ENCODE measurements around the gene UBXN7. TPM values are rescaled to one million over a fixed set of nuclear protein-coding genes. Genes with fewer than 3 reads are reported as not detected.
A peak's percentile ranks its signal among the peaks of the same experiment; 100 is the strongest.

The UBXN7 gene, protein sequence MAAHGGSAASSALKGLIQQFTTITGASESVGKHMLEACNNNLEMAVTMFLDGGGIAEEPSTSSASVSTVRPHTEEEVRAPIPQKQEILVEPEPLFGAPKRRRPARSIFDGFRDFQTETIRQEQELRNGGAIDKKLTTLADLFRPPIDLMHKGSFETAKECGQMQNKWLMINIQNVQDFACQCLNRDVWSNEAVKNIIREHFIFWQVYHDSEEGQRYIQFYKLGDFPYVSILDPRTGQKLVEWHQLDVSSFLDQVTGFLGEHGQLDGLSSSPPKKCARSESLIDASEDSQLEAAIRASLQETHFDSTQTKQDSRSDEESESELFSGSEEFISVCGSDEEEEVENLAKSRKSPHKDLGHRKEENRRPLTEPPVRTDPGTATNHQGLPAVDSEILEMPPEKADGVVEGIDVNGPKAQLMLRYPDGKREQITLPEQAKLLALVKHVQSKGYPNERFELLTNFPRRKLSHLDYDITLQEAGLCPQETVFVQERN
- 30.5 and 50.2 TPM in 2 replicates for total RNA-seq (2011; cell fraction: chromatin; rRNA removed; ENCODE audit: low replicate concordance)
- 23.3 and 25.7 TPM in 2 replicates for total RNA-seq (2011; cell fraction: nucleolus; rRNA removed)
- 37.7 and 51.8 TPM in 2 replicates for total RNA-seq (2011; cell fraction: nucleoplasm; rRNA removed)
- total RNA-seq (2014; rRNA removed): 10.0 and 10.4 TPM in 2 replicates
- 18.0 and 23.8 TPM in 2 replicates for total RNA-seq (2014; rRNA removed; fragmentation: Illumina TruSeq; extraction: Trizol)
- 11.2 and 12.7 TPM in 2 replicates for total RNA-seq (2015; rRNA removed; fragmentation: Illumina TruSeq; extraction: Trizol)
- 44.6 and 46.9 TPM in 2 replicates for total RNA-seq (2021)
- polyA plus RNA-seq (2011; rRNA removed): 18.9 and 31.3 TPM in 2 replicates
- 7.8 and 23.8 TPM in 2 replicates for polyA plus RNA-seq (2011; cell fraction: cytosol; rRNA removed)
- polyA plus RNA-seq (2011; cell fraction: nucleus; rRNA removed): 12.6 and 15.9 TPM in 2 replicates
- 11.1 and 36.9 TPM in 2 replicates for polyA plus RNA-seq (2012)
- 19.8 and 21.9 TPM in 2 replicates for polyA plus RNA-seq (2014; fragmentation: Illumina TruSeq; extraction: Trizol)
- polyA plus RNA-seq (2014; fragmentation: Nextera tagmentation; extraction: Ambion mirVana): 1 to 10 TPM; 3.5 to 3.9 TPM
- 13.2 and 13.4 TPM in 2 replicates for polyA plus RNA-seq (2014; rRNA removed)
- 54.9 and 55.7 TPM in 2 replicates for polyA minus RNA-seq (2011; rRNA and poly(A)+ RNA removed)
- polyA minus RNA-seq (2011; cell fraction: cytosol; rRNA and poly(A)+ RNA removed): 15.8 and 20.6 TPM in 2 replicates
- polyA minus RNA-seq (2011; cell fraction: nucleus; rRNA and poly(A)+ RNA removed): 11.6 and 17.1 TPM in 2 replicates
- percentile 76 among the genes with signal in this experiment for Bru-seq, nascent RNA
- BruChase-seq, experiment 1, labeled RNA remaining after a 2-hour chase: percentile 83 among the genes with signal in this experiment
- BruChase-seq, experiment 2, labeled RNA remaining after a 6-hour chase: percentile 85 among the genes with signal in this experiment
- long read RNA-seq, experiment 1, full-length matches to known transcripts: 11 of 33 reads
- long read RNA-seq, experiment 1, partial matches to known transcripts: 4 of 33 reads
- long read RNA-seq, experiment 1, other reads (novel, unspliced or antisense): 18 of 33 reads
- long read RNA-seq, experiment 2, full-length matches to known transcripts: 3 of 18 reads
- long read RNA-seq, experiment 2, partial matches to known transcripts: 0 of 18 reads
- long read RNA-seq, experiment 2, other reads (novel, unspliced or antisense): 15 of 18 reads
- long read RNA-seq, experiment 3, full-length matches to known transcripts: 2 of 3 reads
- long read RNA-seq, experiment 3, partial matches to known transcripts: 0 of 3 reads
- long read RNA-seq, experiment 3, other reads (novel, unspliced or antisense): 1 of 3 reads

DNA sequence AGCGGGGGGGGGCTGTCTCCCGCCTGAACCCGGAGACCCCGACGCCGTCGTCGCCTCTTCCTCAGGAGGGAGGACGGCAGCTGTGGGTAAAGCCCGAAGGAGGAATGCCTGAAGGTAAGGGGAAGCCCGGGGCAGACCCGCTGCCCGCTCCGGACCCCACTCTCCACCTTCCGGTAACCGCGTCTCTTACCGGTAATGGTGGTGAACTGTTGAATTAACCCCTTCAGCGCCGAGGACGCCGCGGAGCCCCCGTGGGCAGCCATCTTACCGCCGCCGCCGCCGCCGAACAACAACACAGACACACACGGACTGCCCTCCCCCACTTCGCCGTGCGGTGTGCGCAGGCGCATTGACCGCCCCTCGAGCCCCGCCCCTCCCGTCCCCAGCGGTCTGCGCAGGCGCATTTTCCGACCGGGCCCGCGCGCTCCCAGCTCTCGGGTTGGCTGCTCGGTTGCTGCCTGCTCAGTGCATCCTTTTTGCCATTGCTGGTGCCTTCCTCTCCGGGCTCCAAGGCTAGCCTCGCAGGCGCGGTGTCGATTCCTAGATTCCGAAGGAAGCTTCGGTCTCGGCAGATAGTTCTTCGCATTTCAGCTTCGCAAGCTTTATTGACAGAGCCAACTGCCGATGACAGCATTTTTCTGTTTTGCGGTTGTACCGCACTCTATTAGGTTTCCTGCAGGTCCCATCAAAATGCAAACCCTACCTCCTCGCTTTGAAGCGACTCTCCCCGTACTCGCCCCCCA, at the start of gene UBXN7:
Gene UBXN7, minus strand, starts transcription at position 291 of the 743 bp plus-strand sequence. Its CDS starts 28 bp downstream, at position 263.
- Histone ChIP-seq H3K4me2 (ENCODE audit: insufficient read depth, low read length) (peak within 1 kb of the TSS; percentile 80), H3K9me3 (replicated peaks; ENCODE audit: control insufficient read depth, insufficient read depth, low read depth, low read length) (no peaks in the 10 kb centered on the region; the same call in 1 of the 2 replicates), H3K4me1 (replicated peaks in 1 of 2; ENCODE audit: control insufficient read depth in 2 of 2, insufficient read depth in 2 of 2, low read length in 2 of 2) (peaks cover 10 to 22% of the 10 kb centered on the region in 2 experiments; a peak in 4 of 5 replicates), H3K4me3 (peak within 1 kb of the TSS; percentile 90), H3K9me1 (ENCODE audit: control insufficient read depth, insufficient read depth, low read length) (no peaks in the 10 kb centered on the region), H2AFZ (ENCODE audit: low read depth, low read length) (peak within 1 kb of the TSS; percentile 88), H3K79me2 (ENCODE audit: control insufficient read depth, insufficient read depth, low read length) (peaks cover 49% of the 10 kb centered on the region), H3K9ac (ENCODE audit: insufficient read depth in 1 of 2, low read depth in 2 of 2, low read length in 2 of 2) (peak within 1 kb of the TSS; percentile 84 to 100), H3K27ac (ENCODE audit: extremely low read depth, low read depth, low read length) (peak within 1 kb of the TSS; percentile 84), H3K27me3 (ENCODE audit: control insufficient read depth in 2 of 2, insufficient read depth in 2 of 2, low read length in 2 of 2) (no peaks in the 10 kb centered on the region), H3K36me3 (ENCODE audit: control insufficient read depth, insufficient read depth, low read length) (peaks cover 10% of the 10 kb centered on the region; the same call in 2 of the 3 replicates), H4K20me1 (replicated peaks; ENCODE audit: control insufficient read depth, insufficient read depth, low read length) (0 out of 2 replicates have a peak, but pooled peaks cover 8% of the 10 kb centered on the region)
- peak; percentile 96 to 100 (median 100) for DNase-seq (ENCODE audit: extremely low read depth in 1 of 4, low spot score in 3 of 4)
- under 1% methylated on average over 46 of the region's 67 CpGs for WGBS (ENCODE audit: insufficient coverage, low coverage, missing lambda C conversion rate)
- in situ Hi-C loops (cut with MboI): no loop called here
- FAIRE-seq: peak; percentile 86
- BruUV-seq (replicated peaks): no TSS peak
- POLR2A ChIA-PET: interaction anchor here (0.5 to 1.8 kb wide), 8 partner anchors 9 to 147 kb away, joined by 3 to 6 read pairs (median 4); no protein-coding TSS in a partner anchor
- intact Hi-C loops (cut with micrococcal nuclease): loop anchor here (5.0 kb wide), 2 partner anchors 95 to 160 kb away; partner anchors contain the start of gene TM4SF19
- CTCF ChIA-PET (ENCODE audit: low intra/inter-chr PET ratio): interaction anchor here (0.8 kb wide), 1 partner anchor 36 kb away, joined by 3 read pairs; no protein-coding TSS in a partner anchor
- ATAC-seq: peak; percentile 91
- TF ChIP-seq, protein P1, sequence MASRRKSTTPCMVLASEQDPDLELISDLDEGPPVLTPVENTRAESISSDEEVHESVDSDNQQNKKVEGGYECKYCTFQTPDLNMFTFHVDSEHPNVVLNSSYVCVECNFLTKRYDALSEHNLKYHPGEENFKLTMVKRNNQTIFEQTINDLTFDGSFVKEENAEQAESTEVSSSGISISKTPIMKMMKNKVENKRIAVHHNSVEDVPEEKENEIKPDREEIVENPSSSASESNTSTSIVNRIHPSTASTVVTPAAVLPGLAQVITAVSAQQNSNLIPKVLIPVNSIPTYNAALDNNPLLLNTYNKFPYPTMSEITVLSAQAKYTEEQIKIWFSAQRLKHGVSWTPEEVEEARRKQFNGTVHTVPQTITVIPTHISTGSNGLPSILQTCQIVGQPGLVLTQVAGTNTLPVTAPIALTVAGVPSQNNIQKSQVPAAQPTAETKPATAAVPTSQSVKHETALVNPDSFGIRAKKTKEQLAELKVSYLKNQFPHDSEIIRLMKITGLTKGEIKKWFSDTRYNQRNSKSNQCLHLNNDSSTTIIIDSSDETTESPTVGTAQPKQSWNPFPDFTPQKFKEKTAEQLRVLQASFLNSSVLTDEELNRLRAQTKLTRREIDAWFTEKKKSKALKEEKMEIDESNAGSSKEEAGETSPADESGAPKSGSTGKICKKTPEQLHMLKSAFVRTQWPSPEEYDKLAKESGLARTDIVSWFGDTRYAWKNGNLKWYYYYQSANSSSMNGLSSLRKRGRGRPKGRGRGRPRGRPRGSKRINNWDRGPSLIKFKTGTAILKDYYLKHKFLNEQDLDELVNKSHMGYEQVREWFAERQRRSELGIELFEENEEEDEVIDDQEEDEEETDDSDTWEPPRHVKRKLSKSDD (conservative IDR thresholded peaks at IDR 0.05; ENCODE audit: low read length): peak; percentile 69; the same call in 1 of the 2 replicates
- TF ChIP-seq EP400 (IDR thresholded peaks at IDR 0.05) (peak; percentile 66), HMG20A (CRISPR knock-in tag; conservative IDR thresholded peaks at IDR 0.05) (no peak), PHF8 (IDR thresholded peaks at IDR 0.05; ENCODE audit: borderline replicate concordance, low read length) (peak; percentile 76; the same call in 1 of the 2 replicates), ZFP30 (CRISPR knock-in tag; IDR thresholded peaks at IDR 0.05; ENCODE audit: borderline replicate concordance) (no peak), U2AF1 (optimal IDR thresholded peaks at IDR 0.05; ENCODE audit: low read depth, low read length) (no peak), ZFX (CRISPR knock-in tag; IDR thresholded peaks at IDR 0.05) (no peak), TBP (optimal IDR thresholded peaks at IDR 0.05; ENCODE audit: low read depth, low read length) (peak; percentile 67), NCOA6 (IDR thresholded peaks at IDR 0.05) (no peak), TEAD1 (CRISPR knock-in tag; IDR thresholded peaks at IDR 0.05) (no peak), KDM5B (IDR thresholded peaks at IDR 0.05; ENCODE audit: insufficient replicate concordance, low read depth, low read length) (peak; percentile 69)

Measured in K562 (cell line).